Activated T-helper 1 cell treated with Interleukin-2 at 50 U/mL for 16 hours (primary cell): ENCODE measurements around the gene WDR20.

ENCODE experiments used
- DNase-seq: peaks from one replicate; pipeline ENCODE4 v3.0.0-alpha.2; 2020; ENCODE audit warnings: low read depth

The WDR20 gene

DNA sequence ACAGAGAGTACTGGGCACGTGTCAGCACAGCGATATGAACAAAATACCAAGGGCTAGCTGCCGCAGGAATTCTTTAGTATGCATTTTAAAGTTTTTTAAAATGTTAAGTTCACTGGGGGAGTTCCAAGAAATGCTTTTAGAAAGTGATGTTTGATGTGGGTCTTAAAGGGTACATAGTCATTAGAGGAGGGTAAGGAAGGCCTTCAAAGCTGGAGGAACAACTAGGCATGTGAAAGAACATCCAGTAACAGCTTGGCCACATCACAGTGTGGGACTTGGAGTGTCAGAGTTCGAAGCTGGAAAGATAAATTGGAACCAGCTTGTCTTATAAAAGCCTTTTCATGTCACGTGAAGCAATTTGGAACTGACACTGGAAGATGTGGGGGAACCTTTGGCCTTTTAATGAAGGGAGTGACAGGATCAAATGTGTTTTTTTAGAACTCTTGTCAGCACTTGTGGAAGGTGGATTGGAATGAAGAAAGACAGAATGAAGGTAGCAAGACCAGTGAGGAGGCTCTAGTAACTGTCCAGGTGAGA lies 57.7 kb downstream of the WDR20 start:
- no peak for DNase-seq

DNA sequence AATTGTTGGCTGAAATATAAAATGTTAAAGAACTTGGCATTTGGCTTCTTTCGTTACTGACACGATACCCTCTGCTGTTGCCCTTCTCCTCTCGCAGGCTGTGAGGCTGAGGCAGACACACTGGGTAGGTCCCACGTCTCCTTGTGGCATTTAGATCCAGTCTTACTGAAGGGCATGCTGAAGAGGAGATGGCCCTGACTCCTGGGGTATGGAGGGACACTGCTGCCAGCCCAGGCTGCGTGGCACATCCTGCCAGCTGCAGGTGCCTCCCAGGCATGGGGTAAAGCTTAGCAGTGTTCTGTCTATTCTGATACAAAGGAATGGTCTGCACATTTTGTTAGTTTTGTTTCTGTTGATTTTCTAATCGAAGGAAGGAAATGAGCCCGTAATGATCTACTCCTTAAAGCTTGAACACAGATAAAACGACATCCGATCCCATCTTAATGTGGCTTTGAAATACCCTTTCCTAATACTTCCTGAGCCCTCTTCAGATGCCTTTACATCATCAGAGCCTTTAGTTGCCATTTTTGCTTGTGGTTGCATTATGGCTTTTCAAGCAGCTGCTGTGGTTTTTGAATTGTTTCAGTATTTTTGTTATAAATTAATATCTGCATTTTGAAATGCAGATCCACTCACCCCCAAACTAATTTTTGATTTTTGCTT lies 61.1 kb downstream of the WDR20 start:
- no peak for DNase-seq

DNA sequence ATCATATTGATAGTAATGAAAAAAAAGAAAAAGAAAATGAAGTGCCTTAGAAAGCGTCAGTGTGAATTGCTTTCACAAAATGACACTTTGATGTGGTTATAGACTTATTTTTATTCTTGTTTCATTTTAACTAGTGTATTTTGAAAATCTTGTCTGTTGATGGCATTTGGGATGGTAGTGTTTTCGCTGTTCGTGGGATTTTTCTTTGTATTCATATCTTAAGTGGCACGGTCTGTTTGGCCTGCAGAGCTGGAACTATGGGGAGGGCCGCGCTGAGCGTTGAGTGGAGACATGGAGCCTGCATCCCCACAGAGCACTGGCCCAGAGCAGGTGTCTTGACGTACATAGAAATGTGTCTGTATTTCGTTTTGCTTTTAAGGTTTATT lies 61.6 kb downstream of the WDR20 start:
- DNase-seq: no peak

DNA sequence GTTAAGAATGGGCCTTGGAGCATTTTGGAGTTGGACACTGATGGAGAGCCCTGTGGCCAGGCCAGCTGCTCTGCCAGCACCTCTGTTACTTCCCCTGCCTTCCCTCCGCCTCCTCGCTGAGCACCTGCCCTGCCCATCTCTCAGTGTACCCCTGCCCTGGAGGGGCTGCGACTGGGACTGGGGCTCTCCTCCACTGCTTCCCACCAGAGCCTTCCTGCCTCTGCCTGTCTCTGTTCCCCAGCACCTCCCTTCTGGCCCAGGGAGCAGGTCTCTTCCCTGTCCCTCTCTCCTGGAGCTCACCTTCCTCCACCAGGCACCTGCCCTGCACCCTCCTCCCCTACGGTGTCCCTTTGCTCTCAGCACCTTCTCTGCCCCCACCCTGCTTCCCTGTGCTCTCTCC lies 62.1 kb downstream of the WDR20 start:
- DNase-seq: no peak

DNA sequence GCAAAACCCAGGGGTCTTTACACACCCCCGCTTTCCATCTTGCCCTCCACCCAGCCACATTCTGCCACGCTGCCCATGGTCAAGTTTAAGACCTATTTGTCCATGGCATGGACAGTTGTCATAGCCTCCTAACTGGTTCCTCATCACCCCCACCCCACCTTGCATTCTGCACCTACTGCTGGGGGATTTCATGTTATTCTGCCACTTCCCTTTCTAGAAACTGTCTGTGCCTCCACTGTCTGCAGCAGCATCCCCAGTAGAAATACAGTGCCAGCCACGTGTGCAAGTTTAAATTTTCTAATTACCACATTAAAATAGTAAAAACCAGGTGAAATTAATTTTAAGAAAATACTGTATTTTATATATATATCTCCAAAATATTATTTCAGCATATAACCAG lies 63.2 kb downstream of the WDR20 start:
- DNase-seq: no peak

DNA sequence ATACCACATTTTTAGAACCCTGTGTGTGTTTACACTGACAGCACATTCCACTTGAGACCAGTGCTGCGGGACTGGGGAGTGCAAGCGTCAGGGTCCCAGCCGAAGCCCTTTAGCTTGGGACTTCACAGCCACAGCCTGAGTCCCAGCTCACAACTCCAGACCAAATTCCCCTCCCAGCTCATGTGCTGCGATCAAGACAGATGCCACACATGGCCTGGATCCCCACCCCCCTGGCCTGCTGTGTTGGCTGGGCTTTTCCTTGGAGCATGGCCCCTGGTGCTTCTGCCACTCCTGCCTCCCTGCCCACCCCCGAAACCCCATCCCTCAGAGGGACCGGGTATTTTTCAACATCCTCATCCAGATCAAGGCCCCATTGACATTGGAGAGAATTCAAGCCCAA lies 63.7 kb downstream of the WDR20 start:
- no peak for DNase-seq

DNA sequence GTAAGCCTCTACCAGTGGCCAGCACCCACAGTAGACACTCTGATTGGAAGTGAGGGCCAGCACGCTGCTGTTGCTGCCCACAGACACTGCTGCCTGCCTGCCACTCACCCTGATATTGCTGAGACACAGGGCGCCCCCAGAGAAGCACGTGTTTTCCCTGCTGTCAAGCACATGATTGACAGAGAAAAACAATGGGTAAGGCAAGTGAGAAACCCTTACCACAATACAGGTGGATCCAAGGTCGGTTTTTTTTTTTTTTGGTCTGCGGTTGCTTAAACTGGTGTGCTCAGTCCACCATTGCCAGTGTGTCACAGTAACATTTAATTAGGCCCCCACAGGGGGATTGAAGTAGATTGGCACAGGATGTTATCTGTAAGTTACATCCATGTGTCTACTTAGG lies 65.9 kb downstream of the WDR20 start:
- DNase-seq: no peak

DNA sequence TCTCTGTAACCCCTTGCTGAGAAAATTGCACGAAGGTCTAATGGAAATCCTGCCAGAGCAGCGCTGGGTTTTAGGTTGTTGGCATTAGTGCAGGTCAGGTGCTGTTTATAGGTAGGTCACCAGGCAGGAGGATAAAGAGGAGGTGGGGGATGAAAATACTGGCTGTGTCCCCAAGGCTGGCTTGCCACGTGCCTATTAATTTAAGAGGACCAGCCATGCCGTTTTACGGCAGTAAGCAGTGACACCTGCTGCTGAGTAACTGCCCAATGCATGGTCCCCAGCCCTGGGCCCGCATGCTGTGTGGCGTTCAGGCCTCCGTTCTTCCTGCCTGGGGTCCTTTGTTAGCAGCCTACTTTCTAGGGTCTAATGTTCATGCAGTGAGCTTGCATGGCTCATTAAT lies 67.2 kb downstream of the WDR20 start:
- no peak for DNase-seq

DNA sequence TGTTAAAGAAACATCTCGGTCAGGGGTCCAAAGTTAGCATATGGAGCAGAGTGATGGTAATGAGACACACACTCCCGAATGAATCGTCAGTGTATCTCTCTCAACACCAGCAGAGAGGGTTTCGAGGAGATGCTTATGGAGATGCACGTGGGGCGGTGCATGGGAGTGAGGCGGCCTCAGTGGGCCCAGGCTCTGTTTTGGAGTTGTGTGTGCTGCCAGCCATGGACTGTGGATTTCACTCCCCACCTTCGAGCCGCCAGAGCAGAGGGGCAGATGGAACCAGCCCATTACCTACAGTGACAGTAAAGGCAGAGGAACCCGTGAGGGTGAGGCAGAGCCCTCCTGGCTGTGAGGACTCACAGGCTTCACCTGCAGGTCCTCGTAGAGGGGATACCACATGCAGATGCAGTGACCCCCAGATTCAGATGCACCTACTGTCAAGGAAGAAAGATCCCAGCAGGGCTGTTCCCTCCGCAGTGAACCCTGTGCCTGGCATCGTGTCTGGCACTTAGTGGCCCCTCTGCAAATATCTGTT lies 68.2 kb downstream of the WDR20 start:
- DNase-seq: no peak

DNA sequence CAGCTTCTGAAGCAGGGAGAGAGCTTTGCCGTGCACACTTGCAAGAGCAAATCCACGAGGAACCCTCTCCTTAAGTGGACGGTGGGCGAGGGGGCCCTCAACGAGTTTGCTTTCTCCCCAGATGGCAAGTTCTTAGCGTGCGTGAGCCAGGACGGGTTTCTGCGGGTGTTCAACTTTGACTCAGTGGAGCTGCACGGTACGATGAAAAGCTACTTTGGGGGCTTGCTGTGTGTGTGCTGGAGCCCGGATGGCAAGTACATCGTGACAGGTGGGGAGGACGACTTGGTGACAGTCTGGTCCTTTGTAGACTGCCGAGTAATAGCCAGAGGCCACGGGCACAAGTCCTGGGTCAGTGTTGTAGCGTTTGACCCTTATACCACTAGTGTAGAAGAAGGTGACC lies 69.0 kb downstream of the WDR20 start:
- no peak for DNase-seq

DNA sequence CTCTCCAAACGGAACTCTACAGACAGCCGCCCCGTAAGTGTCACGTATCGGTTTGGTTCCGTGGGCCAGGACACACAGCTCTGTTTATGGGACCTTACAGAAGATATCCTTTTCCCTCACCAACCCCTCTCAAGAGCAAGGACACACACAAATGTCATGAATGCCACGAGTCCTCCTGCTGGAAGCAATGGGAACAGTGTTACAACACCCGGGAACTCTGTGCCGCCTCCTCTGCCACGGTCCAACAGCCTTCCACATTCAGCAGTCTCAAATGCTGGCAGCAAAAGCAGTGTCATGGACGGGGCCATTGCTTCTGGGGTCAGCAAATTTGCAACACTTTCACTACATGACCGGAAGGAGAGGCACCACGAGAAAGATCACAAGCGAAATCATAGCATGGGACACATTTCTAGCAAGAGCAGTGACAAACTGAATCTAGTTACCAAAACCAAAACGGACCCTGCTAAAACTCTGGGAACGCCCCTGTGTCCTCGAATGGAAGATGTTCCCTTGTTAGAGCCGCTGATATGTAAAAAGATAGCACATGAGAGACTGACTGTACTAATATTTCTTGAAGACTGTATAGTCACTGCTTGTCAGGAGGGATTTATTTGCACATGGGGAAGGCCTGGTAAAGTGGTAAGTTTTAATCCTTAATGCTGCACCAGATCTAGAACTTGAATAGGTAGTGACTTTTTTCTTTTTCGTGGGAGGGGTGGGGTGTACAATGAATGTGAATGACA lies 69.7 kb downstream of the WDR20 start:
- no peak for DNase-seq

DNA sequence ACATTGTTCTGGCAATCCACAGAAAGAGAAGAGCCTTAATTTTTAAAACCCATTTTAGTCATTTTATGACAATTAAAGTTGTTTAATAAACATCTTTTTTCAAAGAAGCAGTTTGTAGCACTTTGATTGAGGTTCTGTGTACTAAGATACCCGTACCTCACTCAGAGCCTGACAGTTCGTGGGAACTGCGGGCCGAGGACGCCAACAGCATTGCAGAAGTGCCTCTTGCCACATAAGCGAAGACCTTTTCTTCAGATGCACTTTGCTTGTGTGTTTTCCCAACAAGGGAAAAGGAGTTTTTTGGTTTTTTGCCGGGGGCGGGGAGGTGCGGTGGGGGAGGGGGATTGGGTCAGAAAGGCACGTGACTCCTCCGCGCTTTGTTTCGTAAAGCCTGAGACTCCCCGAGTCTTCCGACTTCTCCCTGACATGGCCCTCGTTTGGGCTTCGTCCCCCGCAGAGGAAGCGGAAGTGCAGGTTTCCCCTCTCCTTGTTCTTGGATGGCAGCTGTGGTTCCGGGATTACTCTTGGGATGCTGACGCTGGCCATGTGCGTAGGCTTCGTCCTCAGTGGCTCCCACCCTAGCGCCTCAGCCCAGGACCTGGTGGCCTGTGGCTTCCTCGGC lies 70.8 kb downstream of the WDR20 start:
- DNase-seq: no peak

DNA sequence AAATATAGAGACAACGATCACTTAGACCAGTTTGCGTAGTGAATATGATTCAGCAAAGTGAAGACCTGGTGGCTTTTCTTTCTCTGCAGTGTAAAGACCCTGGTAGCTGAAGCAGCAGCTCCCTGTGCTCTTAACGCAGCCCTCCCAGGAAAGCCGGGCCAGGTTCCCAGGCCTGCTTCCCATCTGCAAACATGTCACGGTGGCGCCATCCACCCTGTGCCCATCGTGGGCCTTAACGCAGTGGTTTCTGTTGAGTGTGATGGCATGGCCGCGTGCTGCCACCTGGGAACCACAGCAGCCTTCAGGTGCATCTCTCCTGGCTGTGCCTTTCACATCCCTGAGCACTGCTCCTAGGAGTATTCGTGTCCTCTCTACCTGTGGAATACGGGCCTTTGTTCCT lies 71.5 kb downstream of the WDR20 start:
- no peak for DNase-seq

DNA sequence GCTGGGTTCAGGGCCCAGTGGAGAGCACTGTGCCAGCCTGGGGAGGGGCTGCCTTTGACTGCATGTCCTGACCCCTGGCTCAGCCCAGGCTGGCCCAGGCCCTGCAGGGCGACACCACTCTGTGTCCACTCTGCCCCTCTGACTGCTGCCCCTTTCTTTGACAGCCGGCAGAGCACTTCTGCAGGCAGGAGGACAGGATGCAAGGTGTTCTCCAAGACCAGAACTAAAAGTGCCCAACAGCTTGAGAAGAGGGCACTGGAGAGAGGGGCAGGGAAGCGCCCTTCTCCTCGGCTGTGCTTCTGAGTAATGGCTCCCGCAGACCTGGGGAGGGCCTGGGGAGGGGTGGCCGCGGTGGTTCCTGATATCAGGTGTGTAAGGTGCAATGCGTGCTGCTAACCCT lies 72.7 kb downstream of the WDR20 start:
- no peak for DNase-seq

DNA sequence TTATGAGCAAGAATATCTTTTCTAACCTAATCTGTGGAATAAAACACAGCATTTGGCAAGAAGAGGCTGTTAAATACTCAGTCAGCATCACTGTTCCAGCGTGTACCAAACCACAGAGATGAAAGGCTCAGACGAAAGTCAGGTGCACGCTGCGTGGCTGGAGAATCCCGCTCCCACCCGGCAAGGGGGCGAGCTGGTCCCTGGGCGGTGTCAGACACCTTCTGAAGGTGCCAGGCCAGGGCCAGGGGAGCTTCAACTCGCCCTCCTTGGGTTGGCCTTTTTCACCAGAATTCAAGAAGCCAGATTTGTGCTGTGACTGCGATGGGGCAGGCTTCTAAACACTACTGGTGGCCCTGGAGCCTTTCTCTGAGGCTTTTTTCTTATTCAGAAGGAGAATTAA lies 73.1 kb downstream of the WDR20 start:
- DNase-seq: no peak

DNA sequence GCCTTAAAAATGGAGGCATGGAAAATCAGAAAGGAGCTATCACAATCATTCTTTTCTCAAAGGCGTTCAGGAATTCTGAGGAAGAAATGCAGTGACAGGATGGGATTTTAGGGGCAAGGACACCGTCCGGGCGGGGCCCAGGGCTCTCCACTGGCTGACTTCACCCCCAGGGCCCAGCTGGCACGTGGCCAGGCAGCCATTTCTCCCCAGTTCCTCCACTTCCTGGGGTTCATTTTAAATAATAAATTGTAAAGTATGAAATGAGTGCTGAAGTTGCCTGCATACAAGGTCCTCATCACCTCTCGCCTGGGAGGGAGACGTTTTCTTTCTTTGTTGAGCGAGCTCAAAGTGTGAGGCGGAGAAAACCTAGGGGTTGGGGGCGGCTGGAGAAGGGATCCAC lies 73.8 kb downstream of the WDR20 start:
- DNase-seq: no peak

DNA sequence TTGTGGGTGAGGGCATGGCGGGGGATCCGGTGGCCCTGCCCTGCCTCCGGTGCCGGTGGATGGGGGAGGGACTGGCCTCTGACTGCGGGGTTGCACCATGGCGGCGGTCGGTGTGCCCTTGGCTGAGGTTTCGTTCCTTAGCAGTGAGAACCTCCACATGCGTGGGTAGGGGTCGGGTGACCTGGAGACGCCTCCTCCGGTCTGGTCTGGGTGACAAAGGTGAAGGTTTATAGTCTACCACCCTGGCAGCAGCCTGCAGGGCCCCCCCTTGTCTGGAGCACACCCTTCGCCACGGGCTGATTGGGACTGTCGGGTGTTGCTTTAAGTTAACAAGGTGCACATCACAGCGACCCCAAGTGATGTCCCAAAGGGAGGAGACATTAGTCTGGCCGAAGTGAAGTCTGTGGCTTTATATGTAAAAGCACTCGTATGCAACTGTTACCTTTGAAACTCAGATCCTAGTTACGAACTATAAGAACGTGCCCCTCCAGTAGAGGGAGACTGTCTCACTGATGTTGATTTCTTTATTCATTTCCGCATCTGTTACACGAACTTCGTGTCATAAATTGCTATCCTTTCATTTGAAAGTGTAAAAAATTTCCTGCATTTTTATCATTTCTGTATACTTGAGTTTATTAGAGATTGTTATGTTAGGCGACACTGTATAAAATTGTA lies 74.4 kb downstream of the WDR20 start:
- no peak for DNase-seq

DNA sequence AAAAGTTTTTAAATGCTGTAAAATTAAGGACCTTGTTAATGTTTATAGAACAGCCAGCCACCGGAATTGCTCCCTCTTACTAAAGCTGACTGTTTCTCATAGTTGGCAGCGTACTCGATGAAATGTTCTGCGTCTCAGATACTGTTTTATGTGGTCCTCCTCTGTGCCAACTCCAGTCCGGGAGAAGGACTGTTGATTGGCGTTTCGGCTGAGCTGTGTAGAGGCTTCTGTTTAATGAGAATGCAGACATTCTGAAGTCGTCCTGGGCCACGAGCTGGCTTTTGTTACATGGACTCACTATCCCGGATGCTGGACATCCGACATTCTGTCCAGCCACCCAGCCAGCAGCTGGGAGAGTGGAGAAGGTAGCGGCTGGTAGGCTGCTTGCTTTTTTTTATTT lies 75.4 kb downstream of the WDR20 start:
- DNase-seq: no peak

DNA sequence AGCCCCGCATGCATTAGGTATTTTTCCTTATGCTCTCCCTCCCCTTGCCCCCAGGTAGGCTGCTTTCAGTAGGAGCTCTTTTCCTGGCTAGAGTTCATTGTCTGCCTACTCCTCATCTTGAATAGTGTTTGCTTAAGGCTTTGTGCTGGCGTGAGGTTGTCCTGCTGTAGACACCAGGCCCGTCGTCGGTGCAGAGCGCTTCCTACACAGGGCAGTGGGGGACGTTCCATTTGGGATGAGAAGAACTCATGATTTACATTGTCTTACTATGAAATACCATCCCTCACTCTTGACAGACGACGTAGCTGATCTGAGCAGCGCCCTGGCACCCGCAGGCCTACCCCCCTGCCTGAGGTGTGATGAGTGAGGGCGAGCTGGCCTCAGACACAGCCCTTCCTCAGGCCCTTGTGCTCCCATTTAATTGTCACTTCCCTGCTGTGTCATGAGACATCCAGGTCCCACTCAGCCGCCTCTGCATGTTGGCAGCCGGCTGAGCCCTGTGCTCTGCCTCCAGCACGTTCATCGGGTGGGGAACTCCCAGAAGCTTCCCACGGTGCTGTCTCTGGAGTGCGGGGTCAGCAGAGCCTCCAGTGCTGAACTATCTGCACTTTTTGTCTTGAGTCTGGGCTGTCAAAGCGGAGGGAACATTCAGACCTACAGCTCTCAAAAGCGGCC lies 76.0 kb downstream of the WDR20 start:
- no peak for DNase-seq

DNA sequence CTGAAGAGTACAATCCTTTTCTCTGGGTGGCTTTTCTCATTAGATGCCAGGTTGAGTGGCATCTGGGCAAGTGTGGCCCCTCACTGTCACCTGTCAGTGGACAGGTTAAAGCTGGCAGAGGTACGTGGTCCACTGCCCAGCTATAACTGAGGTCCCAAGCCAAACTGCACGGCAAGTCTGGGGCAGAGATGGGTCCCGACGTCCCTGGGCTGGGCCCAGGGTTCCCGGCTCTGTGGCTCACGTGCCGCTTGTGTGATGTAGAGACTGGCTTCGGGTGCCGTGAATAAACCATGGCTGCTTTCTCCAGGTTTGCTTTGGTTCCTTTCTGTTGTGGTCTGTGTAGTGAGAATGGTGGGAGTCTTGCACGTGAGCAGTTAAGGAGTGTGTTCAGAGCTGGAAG lies 77.7 kb downstream of the WDR20 start:
- DNase-seq: no peak

DNA sequence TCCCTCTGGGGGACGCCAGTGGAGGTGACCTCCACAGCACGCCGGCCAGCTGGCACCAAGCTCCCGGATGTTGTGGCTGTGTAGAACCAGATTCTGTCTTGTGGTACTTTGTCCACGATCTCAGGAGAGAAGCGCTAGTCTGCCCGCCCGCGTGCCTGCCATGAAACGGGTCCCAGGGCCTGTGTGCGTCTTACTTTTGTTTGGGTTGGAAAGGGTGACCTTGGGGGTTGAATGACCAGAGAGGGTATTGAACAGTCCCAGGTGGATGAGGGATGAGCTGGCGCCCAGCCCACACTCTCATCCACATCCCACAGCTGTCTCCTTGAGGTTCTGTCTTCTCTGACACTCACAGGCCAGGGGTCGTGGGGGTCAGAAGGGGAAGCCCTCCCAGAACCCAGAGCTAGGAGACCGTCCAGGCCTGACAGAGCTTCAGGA lies 78.3 kb downstream of the WDR20 start:
- no peak for DNase-seq

DNA sequence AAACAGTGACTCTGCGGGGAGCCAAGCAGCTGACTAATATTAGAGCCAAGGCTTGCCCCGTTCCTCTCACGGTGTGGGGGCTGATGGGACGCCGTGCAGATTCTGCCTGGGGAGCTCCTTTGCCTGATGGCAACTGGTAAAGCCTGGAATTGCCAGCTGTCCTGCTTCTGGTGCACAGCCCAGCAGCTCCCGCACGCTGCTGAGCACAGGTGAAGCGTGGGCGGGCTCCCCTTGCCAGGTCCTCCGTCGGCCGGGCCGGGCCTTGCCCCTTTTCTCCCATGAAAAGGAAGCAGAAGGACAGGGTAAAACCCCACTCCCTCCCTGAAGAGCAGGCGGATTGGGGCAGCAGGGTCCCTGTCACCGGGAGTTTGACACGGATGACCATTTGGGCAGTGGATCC lies 79.0 kb downstream of the WDR20 start:
- no peak for DNase-seq
